Liver (tissue), 9 donors: ENCODE results near the gene TLE5. TPM values are rescaled to one million over a fixed set of nuclear protein-coding genes. Genes with fewer than 3 reads are reported as not detected.

Source experiments
- DNase-seq: peaks from one replicate; pipeline ENCODE4 v3.0.0-alpha.2; 2017; ENCODE audit warnings: low spot score
- H3K27ac ChIP-seq, 2 donors: one replicate each; pipeline ENCODE4 v1.7.0; 2013; ENCODE audit warnings: inconsistent platforms in 2 of 2, low read length in 2 of 2, control low read depth in 1 of 2, low read depth in 1 of 2, mild to moderate bottlenecking in 1 of 2
- H3K27me3 ChIP-seq, 4 donors: one replicate each; pipeline versions ENCODE4 v1.6.1 to v1.7.0; 2013; ENCODE audit warnings: low read length in 3 of 4, inconsistent platforms in 1 of 4, mild to moderate bottlenecking in 1 of 4, moderate library complexity in 1 of 4; ENCODE audit not compliant: control insufficient read depth in 4 of 4, insufficient read depth in 4 of 4
- H3K36me3 ChIP-seq, 4 donors: one replicate each; pipeline versions ENCODE4 v1.6.1 to v1.7.0; 2013; ENCODE audit warnings: low read length in 3 of 4, mild to moderate bottlenecking in 3 of 4, low read depth in 1 of 4, moderate library complexity in 1 of 4; ENCODE audit not compliant: control insufficient read depth in 4 of 4, insufficient read depth in 3 of 4
- H3K4me1 ChIP-seq, 4 donors: one replicate each; pipeline versions ENCODE4 v1.6.1 to v1.7.0; 2013; ENCODE audit warnings: low read length in 3 of 4, mild to moderate bottlenecking in 3 of 4, moderate library complexity in 1 of 4; ENCODE audit not compliant: control insufficient read depth in 4 of 4, insufficient read depth in 4 of 4
- H3K4me3 ChIP-seq, 3 donors: one replicate each; pipeline versions ENCODE4 v1.6.1 to v1.7.0; 2013; ENCODE audit warnings: low read length in 3 of 3, control low read depth in 1 of 3, low read depth in 1 of 3, mild to moderate bottlenecking in 1 of 3
- H3K9ac ChIP-seq, 2 donors: one replicate each; pipeline ENCODE4 v1.7.0; 2013; ENCODE audit warnings: low read length in 2 of 2, mild to moderate bottlenecking in 2 of 2, moderate library complexity in 2 of 2, control low read depth in 1 of 2, low read depth in 1 of 2
- H3K9me3 ChIP-seq, 4 donors: one replicate each; pipeline versions ENCODE4 v1.6.1 to v1.7.0; 2013; ENCODE audit warnings: low read length in 3 of 4; ENCODE audit not compliant: control insufficient read depth in 4 of 4
- ATF3 ChIP-seq: IDR thresholded peaks from 2 replicates; pipeline ENCODE4 v1.6.1; 2016; ENCODE audit warnings: antibody characterized with exemption
- CTCF ChIP-seq: fragments of 150-350 bp; IDR thresholded peaks from 2 replicates; pipeline ENCODE4 v1.5.1; 2017; ENCODE audit warnings: improper control_type of control experiment, low read depth, low read length; ENCODE audit not compliant: missing input control
- EGR1 ChIP-seq, 2 donors: IDR thresholded peaks; 2 replicates each; pipeline ENCODE4 v1.6.1; 2016 to 2018; ENCODE audit warnings: antibody characterized with exemption in 2 of 2, low read depth in 2 of 2
- FOXA2 ChIP-seq: IDR thresholded peaks from 2 replicates; pipeline ENCODE4 v1.6.1; 2016; ENCODE audit warnings: antibody characterized with exemption
- GABPA ChIP-seq, 2 donors: IDR thresholded peaks in 1 of 2; conservative IDR thresholded peaks in 1 of 2; 2 replicates each; pipeline ENCODE4 v1.6.1; 2016; ENCODE audit warnings: antibody characterized with exemption in 2 of 2, mild to moderate bottlenecking in 1 of 2, moderate library complexity in 1 of 2
- HNF4A ChIP-seq, 2 donors: conservative IDR thresholded peaks; 2 replicates each; pipeline ENCODE4 v1.6.1; 2016; ENCODE audit warnings: antibody characterized with exemption in 2 of 2, mild to moderate bottlenecking in 2 of 2
- HNF4G ChIP-seq: IDR thresholded peaks from 2 replicates; pipeline ENCODE4 v1.6.1; 2016; ENCODE audit warnings: antibody characterized with exemption
- JUND ChIP-seq, 2 donors: IDR thresholded peaks; 2 replicates each; pipeline ENCODE4 v1.6.1; 2016; ENCODE audit warnings: antibody characterized with exemption in 2 of 2
- MAX ChIP-seq: IDR thresholded peaks from 2 replicates; pipeline ENCODE4 v1.6.1; 2016; ENCODE audit warnings: antibody characterized with exemption
- NR2F2 ChIP-seq: IDR thresholded peaks from 2 replicates; pipeline ENCODE4 v1.6.1; 2016; ENCODE audit warnings: antibody characterized with exemption
- REST ChIP-seq: IDR thresholded peaks from 2 replicates; pipeline ENCODE4 v1.6.1; 2016; ENCODE audit warnings: antibody characterized with exemption, mild to moderate bottlenecking
- RXRA ChIP-seq, 2 donors: IDR thresholded peaks; 2 replicates each; pipeline ENCODE4 v1.6.1; 2017 to 2018; ENCODE audit warnings: antibody characterized with exemption in 2 of 2, mild to moderate bottlenecking in 1 of 2
- SP1 ChIP-seq: IDR thresholded peaks from 2 replicates; pipeline ENCODE4 v1.6.1; 2018; ENCODE audit warnings: antibody characterized with exemption, mild to moderate bottlenecking
- TAF1 ChIP-seq: conservative IDR thresholded peaks from 2 replicates; pipeline ENCODE4 v1.6.1; 2016; ENCODE audit warnings: antibody characterized with exemption, mild to moderate bottlenecking
- YY1 ChIP-seq: IDR thresholded peaks from 2 replicates; pipeline ENCODE4 v1.6.1; 2016; ENCODE audit warnings: antibody characterized with exemption, mild to moderate bottlenecking
- WGBS: extraction: QIAGEN DNeasy Blood & Tissue Kit; methylation state at CpG from one replicate; pipeline ENCODE4 v1.1.7; 2013; 5-methylcytosine and 5-hydroxymethylcytosine counted together
- polyA plus RNA-seq, 2 donors: library from polyadenylated mRNA; stranded (reverse) in 1 of 2; unstranded in 1 of 2; fragments of 200-250 nt in 1 of 2; fragments of >200 nt in 1 of 2; fragmentation: Nextera tagmentation in 1 of 2; extraction: Ambion mirVana in 1 of 2; gene quantifications; one replicate each; pipeline versions ENCODE4 v1.2.1 to v1.2.3, GENCODE V29; 2013 to 2015
- total RNA-seq, 2 donors: library from RNA; depleted of rRNA; stranded (reverse); fragments of >200 nt; gene quantifications; one replicate each; pipeline ENCODE4 v1.2.3, GENCODE V29; 2014
- TF ChIP-seq, protein P1 (sequence below): IDR thresholded peaks from 2 replicates; pipeline ENCODE4 v1.6.1; 2016; ENCODE audit warnings: antibody characterized with exemption
- donor health status: healthy.
- donor health status: healthy.
- donor health status: healthy.
- donor health status: healthy.
- donor health status: healthy.

TLE5 gene
- total and polyA plus RNA-seq, 4 donors, result 47.2 to 166 (median 54.9) TPM

DNA sequence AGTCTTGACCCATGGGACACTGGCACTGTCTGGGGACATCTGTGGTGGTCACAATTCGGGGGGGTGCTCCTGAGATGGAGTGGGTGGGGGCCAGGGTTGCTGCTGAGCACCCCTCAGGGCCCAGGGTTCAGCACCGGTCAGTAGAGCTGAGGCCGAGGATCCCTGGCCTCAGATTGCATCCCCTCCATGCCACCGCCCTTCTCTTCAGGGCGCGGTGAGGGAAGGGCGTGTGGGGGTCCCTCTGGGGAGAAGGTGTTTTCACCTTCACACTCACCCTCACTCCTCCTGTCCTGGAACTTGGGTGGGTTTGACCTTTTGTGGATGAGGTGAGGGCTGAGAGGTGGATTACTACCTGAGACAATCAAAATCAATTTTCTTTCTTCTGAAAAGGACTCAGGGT lies 45.4 kb upstream of the TLE5 start:
- H3K27ac ChIP-seq, result no peak overlapping the region
- H3K36me3 ChIP-seq, result peaks cover 0 to 6% (median 2%) of the 10 kb centered on the region in 4 donors
- no peak overlapping the region for H3K4me3 ChIP-seq
- H3K4me1 ChIP-seq, result peaks cover 0 to 17% (median 7%) of the 10 kb centered on the region in 4 donors
- no peak for DNase-seq
- WGBS, result 91% methylated on average over 7 of the region's 7 CpGs
- no peak overlapping the region for H3K9ac ChIP-seq
- H3K27me3 ChIP-seq, result no peaks in the 10 kb centered on the region
- no peaks in the 10 kb centered on the region for H3K9me3 ChIP-seq
- TF ChIP-seq TAF1 (no peak), SP1 (no peak), CTCF (no peak), ATF3 (no peak), YY1 (no peak), NR2F2 (no peak), JUND (IDR thresholded peaks at IDR 0.05) (no peak), HNF4A (conservative IDR thresholded peaks at IDR 0.05) (no peak), REST (no peak), RXRA (IDR thresholded peaks at IDR 0.05) (no peak), FOXA2 (no peak), GABPA (IDR thresholded peaks at IDR 0.05 in 1 of 2, conservative IDR thresholded peaks at IDR 0.05 in 1 of 2) (no peak), EGR1 (IDR thresholded peaks at IDR 0.05; ENCODE audit: low read depth in 2 of 2) (no peak), HNF4G (no peak)
- TF ChIP-seq, protein P1, sequence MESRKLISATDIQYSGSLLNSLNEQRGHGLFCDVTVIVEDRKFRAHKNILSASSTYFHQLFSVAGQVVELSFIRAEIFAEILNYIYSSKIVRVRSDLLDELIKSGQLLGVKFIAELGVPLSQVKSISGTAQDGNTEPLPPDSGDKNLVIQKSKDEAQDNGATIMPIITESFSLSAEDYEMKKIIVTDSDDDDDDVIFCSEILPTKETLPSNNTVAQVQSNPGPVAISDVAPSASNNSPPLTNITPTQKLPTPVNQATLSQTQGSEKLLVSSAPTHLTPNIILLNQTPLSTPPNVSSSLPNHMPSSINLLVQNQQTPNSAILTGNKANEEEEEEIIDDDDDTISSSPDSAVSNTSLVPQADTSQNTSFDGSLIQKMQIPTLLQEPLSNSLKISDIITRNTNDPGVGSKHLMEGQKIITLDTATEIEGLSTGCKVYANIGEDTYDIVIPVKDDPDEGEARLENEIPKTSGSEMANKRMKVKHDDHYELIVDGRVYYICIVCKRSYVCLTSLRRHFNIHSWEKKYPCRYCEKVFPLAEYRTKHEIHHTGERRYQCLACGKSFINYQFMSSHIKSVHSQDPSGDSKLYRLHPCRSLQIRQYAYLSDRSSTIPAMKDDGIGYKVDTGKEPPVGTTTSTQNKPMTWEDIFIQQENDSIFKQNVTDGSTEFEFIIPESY, result no peak

GRCh38 chr19:3106509-3107141 lies 44.3 kb upstream of the TLE5 start:
- Histone ChIP-seq H3K9ac (no peak overlapping the region), H3K4me3 (no peak overlapping the region), H3K4me1 (peaks cover 0 to 26% (median 10%) of the 10 kb centered on the region in 4 donors), H3K9me3 (no peaks in the 10 kb centered on the region), H3K36me3 (peaks cover 0 to 4% (median 2%) of the 10 kb centered on the region in 4 donors), H3K27me3 (no peaks in the 10 kb centered on the region), H3K27ac (no peak overlapping the region)
- DNase-seq, result no peak
- 94% methylated on average over 17 of the region's 17 CpGs for WGBS
- TF ChIP-seq NR2F2 (no peak), MAX (no peak), ATF3 (no peak), HNF4G (no peak), GABPA (IDR thresholded peaks at IDR 0.05 in 1 of 2, conservative IDR thresholded peaks at IDR 0.05 in 1 of 2) (no peak)
